OCI-LY1 (cell line): ENCODE measurements around the gene DIAPH3.

Source experiments
- EZH2 ChIP-seq: fragments of 200-600 bp; sonication (generic), shearing (Covaris generic); IDR thresholded peaks from 2 replicates; pipeline ENCODE4 v1.8.0; 2017; ENCODE audit warnings: borderline replicate concordance, mixed run types, mild to moderate bottlenecking, antibody characterized with exemption, low read length, moderate library complexity, mixed read lengths
- TF ChIP-seq, protein P1 (sequence below): fragments of 200-600 bp; sonication (generic), shearing (Covaris generic); IDR thresholded peaks from 2 replicates; pipeline ENCODE4 v1.5.1; 2017; ENCODE audit warnings: mild to moderate bottlenecking, antibody characterized with exemption, low read length, moderate library complexity, mixed read lengths

DNA sequence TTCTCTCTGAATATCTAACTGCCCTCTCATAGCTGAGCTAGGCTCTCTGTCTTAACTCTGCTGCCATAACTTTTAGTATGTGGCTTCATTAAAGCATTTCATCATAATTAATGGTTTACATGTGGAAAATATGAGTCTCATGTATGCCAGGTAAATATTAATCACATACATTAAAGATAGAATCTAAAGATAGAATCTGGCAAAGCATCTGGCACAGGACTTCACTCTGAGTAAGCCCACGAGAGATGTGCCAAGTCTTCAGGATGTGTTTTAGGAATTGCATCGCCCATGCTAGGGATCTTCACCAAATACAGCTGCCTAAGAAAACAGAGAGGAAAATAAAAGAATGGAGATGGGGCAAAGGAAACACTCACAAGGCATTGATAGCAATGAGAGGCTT lies 285.8 kb downstream of the DIAPH3 start:
- TF ChIP-seq, protein P1, sequence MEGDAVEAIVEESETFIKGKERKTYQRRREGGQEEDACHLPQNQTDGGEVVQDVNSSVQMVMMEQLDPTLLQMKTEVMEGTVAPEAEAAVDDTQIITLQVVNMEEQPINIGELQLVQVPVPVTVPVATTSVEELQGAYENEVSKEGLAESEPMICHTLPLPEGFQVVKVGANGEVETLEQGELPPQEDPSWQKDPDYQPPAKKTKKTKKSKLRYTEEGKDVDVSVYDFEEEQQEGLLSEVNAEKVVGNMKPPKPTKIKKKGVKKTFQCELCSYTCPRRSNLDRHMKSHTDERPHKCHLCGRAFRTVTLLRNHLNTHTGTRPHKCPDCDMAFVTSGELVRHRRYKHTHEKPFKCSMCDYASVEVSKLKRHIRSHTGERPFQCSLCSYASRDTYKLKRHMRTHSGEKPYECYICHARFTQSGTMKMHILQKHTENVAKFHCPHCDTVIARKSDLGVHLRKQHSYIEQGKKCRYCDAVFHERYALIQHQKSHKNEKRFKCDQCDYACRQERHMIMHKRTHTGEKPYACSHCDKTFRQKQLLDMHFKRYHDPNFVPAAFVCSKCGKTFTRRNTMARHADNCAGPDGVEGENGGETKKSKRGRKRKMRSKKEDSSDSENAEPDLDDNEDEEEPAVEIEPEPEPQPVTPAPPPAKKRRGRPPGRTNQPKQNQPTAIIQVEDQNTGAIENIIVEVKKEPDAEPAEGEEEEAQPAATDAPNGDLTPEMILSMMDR = no peak
- TF ChIP-seq EZH2 = no peak
